HEK293T (cell line): Measurements from ENCODE around the gene CRYGD.
"Not testable (repeated sequence)": the region's sequence is repeated elsewhere in the genome, so short reads cannot be mapped to it uniquely, and the experiment has no call there.

ENCODE experiments used
- CTCF ChIA-PET: fragments of 350-600 bp; formaldehyde crosslinking; extraction: SDS; loops from one replicate; lab custom pipeline; 2021; ENCODE audit warnings: antibody characterized with exemption, inconsistent platforms; lab: Yijun Ruan, JAX
- POLR2A ChIA-PET: fragments of 350-600 bp; formaldehyde crosslinking; extraction: SDS; loops from one replicate; lab custom pipeline; 2020; ENCODE audit warnings: antibody characterized with exemption, inconsistent platforms; lab: Yijun Ruan, JAX
- DNase-seq: peaks from one replicate; pipeline ENCODE4 v3.0.0; 2012; ENCODE audit warnings: mixed read lengths; ENCODE audit errors: extremely low spot score
- ARNT ChIP-seq: fragments of 450-650 bp; IDR thresholded peaks from 2 replicates; pipeline ENCODE4 v1.6.1; 2017; ENCODE audit warnings: mild to moderate bottlenecking
- BHLHE40 ChIP-seq: fragments of 450-650 bp; IDR thresholded peaks from 2 replicates; pipeline ENCODE4 v1.6.1; 2016; ENCODE audit warnings: mild to moderate bottlenecking, moderate library complexity, borderline replicate concordance
- CTBP1 ChIP-seq: fragments of 450-650 bp; IDR thresholded peaks from 2 replicates; pipeline ENCODE4 v1.6.1; 2016; ENCODE audit warnings: borderline replicate concordance
- ELF4 ChIP-seq: fragments of 450-650 bp; IDR thresholded peaks from 2 replicates; pipeline ENCODE4 v1.6.1; 2017; ENCODE audit warnings: antibody characterized with exemption
- FOXA1 ChIP-seq: fragments of 450-650 bp; IDR thresholded peaks from 2 replicates; pipeline ENCODE4 v1.6.1; 2016; ENCODE audit warnings: mild to moderate bottlenecking
- FOXK2 ChIP-seq: fragments of 450-650 bp; IDR thresholded peaks from 2 replicates; pipeline ENCODE4 v1.6.1; 2016; ENCODE audit warnings: mild to moderate bottlenecking
- FOXM1 ChIP-seq: fragments of 450-650 bp; IDR thresholded peaks from 2 replicates; pipeline ENCODE4 v1.6.1; 2017; ENCODE audit warnings: mild to moderate bottlenecking, borderline replicate concordance
- HDGF ChIP-seq: fragments of 450-650 bp; IDR thresholded peaks from 2 replicates; pipeline ENCODE4 v1.6.1; 2017; ENCODE audit warnings: antibody characterized with exemption, borderline replicate concordance
- L3MBTL2 ChIP-seq: fragments of 450-650 bp; conservative IDR thresholded peaks from 2 replicates; pipeline ENCODE4 v1.6.1; 2016; ENCODE audit warnings: mild to moderate bottlenecking
- LEF1 ChIP-seq: fragments of 450-650 bp; IDR thresholded peaks from 2 replicates; pipeline ENCODE4 v1.6.1; 2017; ENCODE audit warnings: mild to moderate bottlenecking, borderline replicate concordance
- NFRKB ChIP-seq: fragments of 450-650 bp; IDR thresholded peaks from 2 replicates; pipeline ENCODE4 v1.6.1; 2016; ENCODE audit warnings: mild to moderate bottlenecking, moderate library complexity
- PKNOX1 ChIP-seq: fragments of 450-650 bp; IDR thresholded peaks from 2 replicates; pipeline ENCODE4 v1.6.1; 2016
- SP1 ChIP-seq: fragments of 450-650 bp; IDR thresholded peaks from 2 replicates; pipeline ENCODE4 v1.6.1; 2017
- SUZ12 ChIP-seq: fragments of 450-650 bp; IDR thresholded peaks from 2 replicates; pipeline ENCODE4 v1.6.1; 2016; ENCODE audit warnings: mild to moderate bottlenecking
- TARDBP ChIP-seq: fragments of 450-650 bp; IDR thresholded peaks from 2 replicates; pipeline ENCODE4 v1.6.1; 2016
- ZNF384 ChIP-seq: fragments of 450-650 bp; IDR thresholded peaks from 2 replicates; pipeline ENCODE4 v1.6.1; 2016

The CRYGD gene

GRCh38 chr2:208101716-208102631, 22.4 kb downstream of the CRYGD start:
- no peak for DNase-seq
- ChIA-PET CTCF (interaction anchor here (0.5 to 2.7 kb wide), 7 partner anchors 33 to 220 kb away, joined by 3 to 15 read pairs (median 5); no protein-coding TSS in a partner anchor), POLR2A (interaction anchor here (0.9 to 1.3 kb wide), 3 partner anchors 23 to 164 kb away, joined by 3 read pairs; partner anchors contain the start of genes CRYGD and PIKFYVE)
- no peak for TF ChIP-seq FOXM1
- TF ChIP-seq HDGF: no peak
- no peak for TF ChIP-seq BHLHE40
- no peak for TF ChIP-seq FOXA1
- TF ChIP-seq NFRKB: no peak
- TF ChIP-seq CTBP1: no peak
- no peak for TF ChIP-seq PKNOX1
- no peak for TF ChIP-seq FOXK2
- no peak for TF ChIP-seq SUZ12
- TF ChIP-seq LEF1: no peak
- TF ChIP-seq ZNF384: no peak
- no peak for TF ChIP-seq L3MBTL2

DNA sequence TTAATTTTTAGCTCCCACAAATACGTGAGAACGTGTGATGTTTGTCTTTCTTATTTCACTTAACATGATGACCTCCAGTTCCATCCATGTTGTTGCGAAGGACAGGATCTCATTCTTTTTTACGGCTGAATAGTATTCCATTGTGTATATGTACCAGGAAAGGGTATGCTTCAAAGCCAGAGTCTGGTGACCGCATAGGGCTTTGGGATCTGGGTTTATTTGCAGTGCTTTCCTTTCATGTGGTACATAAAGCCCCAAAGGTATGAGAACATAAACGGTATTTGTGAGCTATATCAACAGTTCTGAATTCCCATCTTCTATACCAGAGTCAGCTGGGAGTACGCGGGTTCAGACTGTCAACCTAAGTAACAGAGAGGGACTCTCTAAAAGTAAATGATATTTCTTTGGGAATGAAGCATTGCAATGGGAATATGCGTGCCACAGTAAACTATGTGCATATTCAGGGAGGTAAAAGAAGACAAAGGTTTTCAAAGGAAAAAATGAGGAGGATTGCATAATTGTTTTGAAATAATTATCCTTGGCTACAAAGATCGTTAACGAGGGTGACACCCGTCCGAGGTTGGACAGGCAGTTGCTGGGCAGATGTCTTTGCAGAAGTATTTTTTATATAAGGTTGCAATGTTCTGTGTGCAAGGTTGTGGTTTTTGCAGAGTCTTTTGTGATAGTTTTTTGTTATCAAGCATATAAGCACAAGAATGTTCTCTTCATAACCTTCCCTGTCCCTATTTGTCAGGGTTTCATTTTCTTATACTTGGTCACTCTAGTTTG, 24.4 kb downstream of the CRYGD start:
- ChIA-PET CTCF (no interaction called here), POLR2A (no interaction called here)
- no peak for TF ChIP-seq ZNF384
- TF ChIP-seq ARNT: no peak
- no peak for DNase-seq

DNA sequence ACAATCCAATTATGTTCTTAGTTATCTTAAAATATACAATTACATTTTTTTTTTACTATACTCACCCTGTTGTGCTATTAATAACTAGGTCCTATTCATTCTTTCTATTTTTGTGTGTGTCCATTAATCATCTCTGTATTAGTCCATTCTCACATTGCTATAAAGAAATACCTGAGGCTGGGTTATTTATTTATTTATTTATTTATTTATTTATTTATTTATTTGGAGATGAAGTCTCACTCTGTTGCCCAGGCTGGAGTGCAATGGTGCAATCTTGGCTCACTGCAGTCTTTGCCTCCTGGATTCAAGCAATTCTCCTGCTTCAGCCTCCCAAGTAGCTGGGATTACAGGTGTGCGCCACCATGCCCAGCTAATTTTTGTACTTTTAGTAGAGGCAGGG, 25.6 kb downstream of the CRYGD start:
- DNase-seq, POLR2A ChIA-PET, CTCF ChIA-PET: not testable (repeated sequence)

- TF ChIP-seq FOXK2: no peak
- no peak for TF ChIP-seq ARNT
- TF ChIP-seq ZNF384: no peak
- TF ChIP-seq BHLHE40: no peak
- TF ChIP-seq TARDBP: no peak
- TF ChIP-seq SUZ12: no peak
- no peak for TF ChIP-seq FOXA1
- TF ChIP-seq HDGF: no peak
- no peak for TF ChIP-seq ELF4
- TF ChIP-seq LEF1: no peak
- TF ChIP-seq FOXM1: no peak
- TF ChIP-seq SP1: no peak
- POLR2A ChIA-PET: no interaction called here
- CTCF ChIA-PET: no interaction called here
- no peak for DNase-seq
These were observed 26.1 kb downstream of the CRYGD start for GRCh38 chr2:208098267-208098666.

- no peak for TF ChIP-seq TARDBP
- TF ChIP-seq HDGF: no peak
- no peak for TF ChIP-seq PKNOX1
- TF ChIP-seq LEF1: no peak
- no peak for TF ChIP-seq ZNF384
- no peak for TF ChIP-seq SP1
- TF ChIP-seq NFRKB: no peak
- TF ChIP-seq ARNT: no peak
- TF ChIP-seq FOXK2: no peak
- no peak for TF ChIP-seq L3MBTL2
- no peak for TF ChIP-seq FOXM1
- TF ChIP-seq SUZ12: no peak
- TF ChIP-seq FOXA1: no peak
- TF ChIP-seq CTBP1: no peak
- TF ChIP-seq ELF4: no peak
- TF ChIP-seq BHLHE40: no peak
- DNase-seq: no peak
- ChIA-PET CTCF (no interaction called here), POLR2A (no interaction called here)
These were observed 26.5 kb downstream of the CRYGD start for GRCh38 chr2:208097801-208098200.

GRCh38 chr2:208097313-208097712, 27.0 kb downstream of the CRYGD start:
- no peak for DNase-seq
- ChIA-PET POLR2A (no interaction called here), CTCF (no interaction called here)
- TF ChIP-seq NFRKB (no peak), ARNT (no peak), ZNF384 (no peak), CTBP1 (no peak), ELF4 (no peak)
